HG03575 (cell line): Measurements from ENCODE around the gene NDC1.
"Not testable (repeated sequence)": the region's sequence is repeated elsewhere in the genome, so short reads cannot be mapped to it uniquely, and the experiment has no call there.

Experiments used
- ATAC-seq: cut with Tn5 transposase; IDR thresholded peaks from one replicate; pipeline ENCODE4 v1.9.1; 2021; ENCODE audit not compliant: unreplicated experiment, insufficient number of reproducible peaks, low FRiP score; ENCODE audit errors: extremely low read depth

The NDC1 gene

GRCh38 chr1:53833393-53833792 is 4.7 kb downstream of the NDC1 start:
- no peak for ATAC-seq

GRCh38 chr1:53826367-53826766 is 11.7 kb downstream of the NDC1 start:
- no peak for ATAC-seq

DNA sequence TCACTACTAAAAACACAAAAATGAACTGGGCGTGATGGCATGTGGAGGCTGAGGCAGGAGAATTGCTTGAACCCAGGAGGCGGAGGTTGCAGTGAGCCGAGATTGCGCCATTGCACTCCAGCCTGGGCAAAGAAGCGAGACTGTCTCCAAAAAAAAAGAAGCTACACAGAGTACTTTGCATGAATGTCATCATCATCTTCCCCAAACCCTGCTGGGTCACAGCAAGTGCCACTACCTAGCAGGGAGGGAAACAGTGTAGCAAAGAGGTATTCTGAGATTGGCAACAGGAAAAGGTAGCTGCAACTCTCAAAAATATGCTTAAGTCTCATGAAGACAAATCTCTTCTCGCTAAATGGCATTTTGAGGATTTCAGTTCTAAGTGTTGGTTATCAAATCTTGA is 12.8 kb downstream of the NDC1 start:
- ATAC-seq = no peak

GRCh38 chr1:53822931-53823330 is 15.2 kb downstream of the NDC1 start:
- ATAC-seq = no peak

GRCh38 chr1:53821380-53821779 is 16.7 kb downstream of the NDC1 start:
- no peak for ATAC-seq

GRCh38 chr1:53819387-53819786 is 18.7 kb downstream of the NDC1 start:
- ATAC-seq = no peak

DNA sequence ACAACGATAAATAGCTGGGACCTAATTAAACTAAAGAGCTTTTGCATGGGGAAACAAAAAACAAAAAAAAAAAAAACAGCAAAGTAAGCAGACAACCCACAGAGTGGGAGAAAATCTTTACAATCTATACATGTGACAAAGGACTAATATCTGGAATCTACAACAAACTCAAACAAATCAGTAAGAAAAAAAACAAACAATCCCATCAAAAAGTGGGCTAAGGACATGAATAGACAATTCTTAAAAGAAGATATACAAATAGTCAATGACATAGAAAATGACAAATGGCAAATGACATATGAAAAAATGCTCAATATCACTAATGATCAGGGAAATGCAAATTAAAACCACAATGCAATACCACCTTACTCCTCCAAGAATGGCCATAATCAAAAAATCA is 21.5 kb downstream of the NDC1 start:
- ATAC-seq = not testable (repeated sequence)

GRCh38 chr1:53815484-53815883 is 22.6 kb downstream of the NDC1 start:
- not testable (repeated sequence) for ATAC-seq

DNA sequence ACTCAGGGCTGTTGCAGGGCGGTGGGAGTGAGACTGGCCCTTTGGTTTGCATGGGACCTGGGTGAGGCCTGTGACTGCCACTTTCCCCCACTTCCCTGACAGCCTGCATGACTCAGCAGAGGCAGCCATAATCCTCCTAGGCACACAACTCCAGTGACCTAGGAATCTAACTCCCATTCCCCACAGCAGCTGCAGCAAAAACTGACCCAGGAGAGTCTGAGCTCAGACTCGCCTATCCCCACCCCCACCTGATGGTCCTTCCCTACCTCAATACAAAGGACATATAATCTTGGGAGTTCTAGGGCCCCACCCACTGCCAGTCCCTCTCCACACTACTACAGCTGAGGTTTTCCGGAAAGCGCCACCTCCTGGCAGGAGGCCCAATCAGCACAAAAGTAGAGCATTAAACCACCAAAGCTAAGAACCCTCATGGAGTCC is 26.7 kb downstream of the NDC1 start:
- ATAC-seq = no peak

DNA sequence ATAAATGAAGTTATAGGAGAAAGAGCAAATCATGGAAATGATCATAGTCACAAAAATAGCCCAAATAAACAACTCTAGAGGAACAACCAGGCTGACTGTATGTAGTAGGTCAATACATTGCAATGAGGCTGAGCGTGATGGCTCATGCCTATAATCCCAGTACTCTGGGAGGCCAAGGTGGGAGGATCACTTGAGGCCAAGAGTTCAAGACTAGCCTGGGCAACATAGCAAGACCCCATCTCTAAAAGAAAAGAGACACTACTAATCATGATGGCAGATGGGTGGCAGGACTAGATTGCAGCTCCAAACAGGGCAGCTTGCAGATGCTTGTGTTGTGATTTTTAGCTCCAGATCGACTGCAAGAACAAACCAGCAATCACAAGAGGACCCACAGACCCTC is 27.6 kb downstream of the NDC1 start:
- no peak for ATAC-seq

GRCh38 chr1:53810007-53810406 is 28.1 kb downstream of the NDC1 start:
- ATAC-seq = no peak

DNA sequence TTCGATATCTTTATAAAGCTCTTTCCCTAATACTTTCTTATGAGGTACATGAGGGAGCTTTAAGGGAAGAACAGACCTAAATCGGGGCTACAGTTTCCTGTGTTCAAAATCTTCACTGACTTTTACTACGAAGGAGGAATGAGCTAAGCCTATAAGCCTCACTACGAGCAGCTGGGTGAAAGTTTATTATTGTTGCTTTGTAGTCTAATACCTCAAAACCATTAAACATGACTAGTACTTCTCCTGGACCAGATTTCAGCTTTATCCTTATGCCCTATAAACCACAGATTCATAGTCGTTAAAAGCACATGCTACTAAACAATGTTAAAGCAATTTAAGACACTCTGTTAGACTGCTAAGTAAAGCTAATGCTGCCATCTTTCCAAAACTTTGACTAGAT is 30.2 kb downstream of the NDC1 start:
- ATAC-seq = no peak

- ATAC-seq = no peak
Measured at GRCh38 chr1:53804791-53805505, 33.1 kb downstream of the NDC1 start.

- no peak for ATAC-seq
Measured at GRCh38 chr1:53804181-53804580, 33.9 kb downstream of the NDC1 start.

DNA sequence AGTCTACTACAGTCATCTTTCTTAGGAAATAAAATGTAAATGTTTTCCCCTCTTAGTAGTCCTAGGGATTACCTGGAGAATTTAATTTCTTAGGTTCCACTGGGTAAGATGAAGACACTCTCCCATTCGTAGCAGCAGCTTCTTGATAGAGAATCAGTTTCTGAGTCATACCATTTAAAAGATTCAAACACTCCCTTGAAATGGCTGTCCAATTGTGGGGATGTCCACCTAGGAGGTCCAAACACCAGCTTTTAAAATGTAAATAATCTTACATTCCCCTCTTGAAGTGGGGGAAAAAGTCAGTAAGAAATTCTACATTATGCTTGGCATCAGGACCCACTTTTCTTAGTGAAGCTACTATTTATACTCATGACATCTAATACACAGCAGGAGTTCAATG is 37.5 kb downstream of the NDC1 start:
- ATAC-seq = no peak

DNA sequence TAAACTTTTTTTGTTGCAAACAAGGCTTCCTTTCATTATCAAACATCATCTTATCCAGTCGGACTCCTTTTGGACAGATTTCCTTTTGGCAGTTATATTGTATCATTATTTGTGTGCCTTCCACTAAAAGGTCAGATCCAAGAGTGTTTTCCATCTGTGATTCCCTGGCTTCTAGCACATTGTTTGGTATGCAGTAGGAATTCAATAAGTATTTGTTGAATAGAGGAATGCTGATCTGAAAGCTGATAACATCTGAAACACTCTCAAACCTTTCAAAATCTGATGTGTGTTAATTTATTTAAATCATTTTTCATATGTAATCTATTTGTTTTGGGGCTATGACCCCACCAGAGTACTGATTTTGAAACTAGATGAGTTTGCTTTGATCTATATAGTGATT is 39.0 kb downstream of the NDC1 start:
- no peak for ATAC-seq

- ATAC-seq = no peak
Measured at GRCh38 chr1:53792806-53793205, 45.3 kb downstream of the NDC1 start.

DNA sequence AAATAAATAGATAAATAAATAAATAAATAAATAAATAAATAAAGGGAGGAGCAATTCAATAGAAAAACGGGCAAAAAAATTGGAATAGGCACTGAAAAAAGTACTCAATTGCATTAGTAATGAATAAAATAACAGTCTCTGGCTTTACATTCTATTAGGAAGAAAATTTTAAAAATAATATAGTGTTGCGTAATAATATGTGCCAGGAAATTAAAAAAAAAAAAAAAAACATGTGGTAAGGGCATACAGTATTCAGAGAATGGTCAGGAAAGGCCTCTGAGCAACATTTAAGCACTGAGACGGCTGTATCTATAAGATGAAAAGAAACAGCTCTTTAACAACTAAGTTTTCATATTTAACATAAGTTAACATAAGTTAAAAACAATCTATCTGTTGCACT is 50.4 kb downstream of the NDC1 start:
- ATAC-seq = no peak

GRCh38 chr1:53783056-53783455 is 55.0 kb downstream of the NDC1 start:
- no peak for ATAC-seq

- no peak for ATAC-seq
Measured at GRCh38 chr1:53781654-53782053, 56.4 kb downstream of the NDC1 start.

- no peak for ATAC-seq
Measured at GRCh38 chr1:53777272-53777671, 60.8 kb downstream of the NDC1 start.
